Liver (tissue), 9 donors: ENCODE data around the gene STMN1. TPM values are rescaled to one million over a fixed set of nuclear protein-coding genes. Genes with fewer than 3 reads are reported as not detected.

Experiments used
- DNase-seq: peaks from one replicate; pipeline ENCODE4 v3.0.0-alpha.2; 2017; ENCODE audit warnings: low spot score
- H3K27ac ChIP-seq, 2 donors: one replicate each; pipeline ENCODE4 v1.7.0; 2013; ENCODE audit warnings: inconsistent platforms in 2 of 2, low read length in 2 of 2, control low read depth in 1 of 2, low read depth in 1 of 2, mild to moderate bottlenecking in 1 of 2
- H3K27me3 ChIP-seq, 4 donors: one replicate each; pipeline versions ENCODE4 v1.6.1 to v1.7.0; 2013; ENCODE audit warnings: low read length in 3 of 4, inconsistent platforms in 1 of 4, mild to moderate bottlenecking in 1 of 4, moderate library complexity in 1 of 4; ENCODE audit not compliant: control insufficient read depth in 4 of 4, insufficient read depth in 4 of 4
- H3K36me3 ChIP-seq, 4 donors: one replicate each; pipeline versions ENCODE4 v1.6.1 to v1.7.0; 2013; ENCODE audit warnings: low read length in 3 of 4, mild to moderate bottlenecking in 3 of 4, low read depth in 1 of 4, moderate library complexity in 1 of 4; ENCODE audit not compliant: control insufficient read depth in 4 of 4, insufficient read depth in 3 of 4
- H3K4me1 ChIP-seq, 4 donors: one replicate each; pipeline versions ENCODE4 v1.6.1 to v1.7.0; 2013; ENCODE audit warnings: low read length in 3 of 4, mild to moderate bottlenecking in 3 of 4, moderate library complexity in 1 of 4; ENCODE audit not compliant: control insufficient read depth in 4 of 4, insufficient read depth in 4 of 4
- H3K4me3 ChIP-seq, 3 donors: one replicate each; pipeline versions ENCODE4 v1.6.1 to v1.7.0; 2013; ENCODE audit warnings: low read length in 3 of 3, control low read depth in 1 of 3, low read depth in 1 of 3, mild to moderate bottlenecking in 1 of 3
- H3K9ac ChIP-seq, 2 donors: one replicate each; pipeline ENCODE4 v1.7.0; 2013; ENCODE audit warnings: low read length in 2 of 2, mild to moderate bottlenecking in 2 of 2, moderate library complexity in 2 of 2, control low read depth in 1 of 2, low read depth in 1 of 2
- H3K9me3 ChIP-seq, 4 donors: one replicate each; pipeline versions ENCODE4 v1.6.1 to v1.7.0; 2013; ENCODE audit warnings: low read length in 3 of 4; ENCODE audit not compliant: control insufficient read depth in 4 of 4
- EGR1 ChIP-seq, 2 donors: IDR thresholded peaks; 2 replicates each; pipeline ENCODE4 v1.6.1; 2016 to 2018; ENCODE audit warnings: antibody characterized with exemption in 2 of 2, low read depth in 2 of 2
- FOXA1 ChIP-seq: IDR thresholded peaks from 2 replicates; pipeline ENCODE4 v1.6.1; 2016; ENCODE audit warnings: antibody characterized with exemption
- FOXA2 ChIP-seq: IDR thresholded peaks from 2 replicates; pipeline ENCODE4 v1.6.1; 2016; ENCODE audit warnings: antibody characterized with exemption
- GABPA ChIP-seq, 2 donors: IDR thresholded peaks in 1 of 2; conservative IDR thresholded peaks in 1 of 2; 2 replicates each; pipeline ENCODE4 v1.6.1; 2016; ENCODE audit warnings: antibody characterized with exemption in 2 of 2, mild to moderate bottlenecking in 1 of 2, moderate library complexity in 1 of 2
- HNF4A ChIP-seq, 2 donors: conservative IDR thresholded peaks; 2 replicates each; pipeline ENCODE4 v1.6.1; 2016; ENCODE audit warnings: antibody characterized with exemption in 2 of 2, mild to moderate bottlenecking in 2 of 2
- HNF4G ChIP-seq: IDR thresholded peaks from 2 replicates; pipeline ENCODE4 v1.6.1; 2016; ENCODE audit warnings: antibody characterized with exemption
- JUND ChIP-seq, 2 donors: IDR thresholded peaks; 2 replicates each; pipeline ENCODE4 v1.6.1; 2016; ENCODE audit warnings: antibody characterized with exemption in 2 of 2
- NR2F2 ChIP-seq: IDR thresholded peaks from 2 replicates; pipeline ENCODE4 v1.6.1; 2016; ENCODE audit warnings: antibody characterized with exemption
- RAD21 ChIP-seq, 2 donors: IDR thresholded peaks; 2 replicates each; pipeline ENCODE4 v1.6.1; 2016; ENCODE audit warnings: antibody characterized with exemption in 2 of 2, mild to moderate bottlenecking in 2 of 2
- RXRA ChIP-seq, 2 donors: IDR thresholded peaks; 2 replicates each; pipeline ENCODE4 v1.6.1; 2017 to 2018; ENCODE audit warnings: antibody characterized with exemption in 2 of 2, mild to moderate bottlenecking in 1 of 2
- SP1 ChIP-seq: IDR thresholded peaks from 2 replicates; pipeline ENCODE4 v1.6.1; 2018; ENCODE audit warnings: antibody characterized with exemption, mild to moderate bottlenecking
- TAF1 ChIP-seq: conservative IDR thresholded peaks from 2 replicates; pipeline ENCODE4 v1.6.1; 2016; ENCODE audit warnings: antibody characterized with exemption, mild to moderate bottlenecking
- YY1 ChIP-seq: IDR thresholded peaks from 2 replicates; pipeline ENCODE4 v1.6.1; 2016; ENCODE audit warnings: antibody characterized with exemption, mild to moderate bottlenecking
- WGBS: extraction: QIAGEN DNeasy Blood & Tissue Kit; methylation state at CpG from one replicate; pipeline ENCODE4 v1.1.7; 2013; 5-methylcytosine and 5-hydroxymethylcytosine counted together
- polyA plus RNA-seq, 2 donors: library from polyadenylated mRNA; stranded (reverse) in 1 of 2; unstranded in 1 of 2; fragments of 200-250 nt in 1 of 2; fragments of >200 nt in 1 of 2; fragmentation: Nextera tagmentation in 1 of 2; extraction: Ambion mirVana in 1 of 2; gene quantifications; one replicate each; pipeline versions ENCODE4 v1.2.1 to v1.2.3, GENCODE V29; 2013 to 2015
- total RNA-seq, 2 donors: library from RNA; depleted of rRNA; stranded (reverse); fragments of >200 nt; gene quantifications; one replicate each; pipeline ENCODE4 v1.2.3, GENCODE V29; 2014
- TF ChIP-seq, protein P1 (sequence below): IDR thresholded peaks from 2 replicates; pipeline ENCODE4 v1.6.1; 2016; ENCODE audit warnings: antibody characterized with exemption
- TF ChIP-seq, protein P2 (sequence below): IDR thresholded peaks from 2 replicates; pipeline ENCODE4 v1.6.1; 2016; ENCODE audit warnings: antibody characterized with exemption, mild to moderate bottlenecking
- TF ChIP-seq, protein P3 (sequence below): fragments of 150-350 bp; IDR thresholded peaks from 2 replicates; pipeline ENCODE4 v1.5.1; 2017; ENCODE audit warnings: improper control_type of control experiment, low read depth, low read length; ENCODE audit not compliant: missing input control
- TF ChIP-seq, protein P4 (sequence below): IDR thresholded peaks from 2 replicates; pipeline ENCODE4 v1.6.1; 2016; ENCODE audit warnings: antibody characterized with exemption
- TF ChIP-seq, protein P5 (sequence below): IDR thresholded peaks from 2 replicates; pipeline ENCODE4 v1.6.1; 2016; ENCODE audit warnings: antibody characterized with exemption
- donor health status: healthy.
- donor health status: healthy.
- donor health status: healthy.
- donor health status: healthy.
- donor health status: healthy.

Gene STMN1
- total and polyA plus RNA-seq, 4 donors: 0.75 to 40.1 (median 17.8) TPM

DNA sequence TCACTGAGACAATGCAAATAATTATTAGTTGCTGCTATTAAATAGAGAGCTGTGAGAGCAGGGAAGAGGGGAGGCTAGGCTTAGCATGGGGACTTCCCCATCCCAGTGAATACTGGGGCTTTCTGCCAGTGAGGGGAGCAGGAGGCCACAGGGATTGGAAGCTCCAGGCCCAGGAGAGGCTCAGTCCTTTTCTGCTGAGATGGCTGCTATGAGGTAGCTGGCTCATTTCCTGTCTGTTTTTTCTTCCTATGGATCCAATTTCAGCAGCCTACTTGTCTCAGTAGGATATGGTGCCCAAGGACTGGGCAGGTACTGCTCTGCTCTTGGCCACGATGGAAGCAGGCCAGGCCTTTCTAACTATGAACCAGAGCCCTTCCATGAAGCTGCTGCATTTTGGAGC, 10.0 kb downstream of the STMN1 start:
- H3K9me3 ChIP-seq: no peaks in the 10 kb centered on the region
- TF ChIP-seq EGR1 (IDR thresholded peaks at IDR 0.05; ENCODE audit: low read depth in 2 of 2) (no peak), TAF1 (no peak)
- TF ChIP-seq, protein P1, sequence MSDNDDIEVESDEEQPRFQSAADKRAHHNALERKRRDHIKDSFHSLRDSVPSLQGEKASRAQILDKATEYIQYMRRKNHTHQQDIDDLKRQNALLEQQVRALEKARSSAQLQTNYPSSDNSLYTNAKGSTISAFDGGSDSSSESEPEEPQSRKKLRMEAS: no peak
- no peaks in the 10 kb centered on the region for H3K36me3 ChIP-seq
- H3K4me1 ChIP-seq: peaks cover 0 to 10% (median 6%) of the 10 kb centered on the region in 4 donors
- no peaks in the 10 kb centered on the region for H3K27me3 ChIP-seq
- 89% methylated on average over 1 of the region's 1 CpG for WGBS
- no peak for DNase-seq
- no peak overlapping the region for H3K4me3 ChIP-seq
- H3K27ac ChIP-seq: no peak overlapping the region
- H3K9ac ChIP-seq: no peak overlapping the region

DNA sequence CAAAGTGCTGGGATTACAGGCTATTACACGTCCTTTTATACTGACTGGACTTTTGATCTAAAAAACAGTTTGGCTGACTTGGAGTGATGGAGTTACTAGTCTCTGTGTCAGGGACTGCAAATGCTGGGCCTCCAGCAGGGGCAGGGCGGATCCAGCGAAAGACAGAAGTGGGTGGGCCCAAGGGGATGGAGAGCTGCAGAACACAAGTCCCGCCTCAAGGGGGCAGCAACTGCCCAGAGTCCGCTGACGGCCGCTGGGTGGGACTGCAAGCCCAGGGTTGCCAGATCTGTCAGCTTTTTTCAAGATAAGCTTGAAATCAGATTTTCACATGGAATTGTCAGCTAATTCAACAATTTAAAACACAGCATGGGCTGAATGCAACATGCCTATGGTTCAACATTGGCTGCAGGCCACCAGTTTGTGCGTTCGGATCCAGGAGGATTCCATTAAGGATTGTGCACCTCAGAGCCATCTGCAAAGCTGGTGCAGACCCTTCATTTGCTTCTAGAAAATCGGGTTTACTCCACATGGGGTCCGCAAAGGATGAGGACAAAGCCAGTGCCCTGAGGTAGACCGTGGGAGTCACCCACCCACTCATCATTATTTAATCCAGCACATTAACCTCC, 10.7 kb downstream of the STMN1 start:
- peaks cover 4 to 14% (median 10%) of the 10 kb centered on the region in 4 donors for H3K4me1 ChIP-seq
- H3K9me3 ChIP-seq: no peaks in the 10 kb centered on the region
- DNase-seq: peak; percentile 90
- H3K27ac ChIP-seq: no peak overlapping the region
- no peaks in the 10 kb centered on the region for H3K27me3 ChIP-seq
- H3K36me3 ChIP-seq: no peaks in the 10 kb centered on the region
- TF ChIP-seq, protein P1: no peak
- TF ChIP-seq, protein P2, sequence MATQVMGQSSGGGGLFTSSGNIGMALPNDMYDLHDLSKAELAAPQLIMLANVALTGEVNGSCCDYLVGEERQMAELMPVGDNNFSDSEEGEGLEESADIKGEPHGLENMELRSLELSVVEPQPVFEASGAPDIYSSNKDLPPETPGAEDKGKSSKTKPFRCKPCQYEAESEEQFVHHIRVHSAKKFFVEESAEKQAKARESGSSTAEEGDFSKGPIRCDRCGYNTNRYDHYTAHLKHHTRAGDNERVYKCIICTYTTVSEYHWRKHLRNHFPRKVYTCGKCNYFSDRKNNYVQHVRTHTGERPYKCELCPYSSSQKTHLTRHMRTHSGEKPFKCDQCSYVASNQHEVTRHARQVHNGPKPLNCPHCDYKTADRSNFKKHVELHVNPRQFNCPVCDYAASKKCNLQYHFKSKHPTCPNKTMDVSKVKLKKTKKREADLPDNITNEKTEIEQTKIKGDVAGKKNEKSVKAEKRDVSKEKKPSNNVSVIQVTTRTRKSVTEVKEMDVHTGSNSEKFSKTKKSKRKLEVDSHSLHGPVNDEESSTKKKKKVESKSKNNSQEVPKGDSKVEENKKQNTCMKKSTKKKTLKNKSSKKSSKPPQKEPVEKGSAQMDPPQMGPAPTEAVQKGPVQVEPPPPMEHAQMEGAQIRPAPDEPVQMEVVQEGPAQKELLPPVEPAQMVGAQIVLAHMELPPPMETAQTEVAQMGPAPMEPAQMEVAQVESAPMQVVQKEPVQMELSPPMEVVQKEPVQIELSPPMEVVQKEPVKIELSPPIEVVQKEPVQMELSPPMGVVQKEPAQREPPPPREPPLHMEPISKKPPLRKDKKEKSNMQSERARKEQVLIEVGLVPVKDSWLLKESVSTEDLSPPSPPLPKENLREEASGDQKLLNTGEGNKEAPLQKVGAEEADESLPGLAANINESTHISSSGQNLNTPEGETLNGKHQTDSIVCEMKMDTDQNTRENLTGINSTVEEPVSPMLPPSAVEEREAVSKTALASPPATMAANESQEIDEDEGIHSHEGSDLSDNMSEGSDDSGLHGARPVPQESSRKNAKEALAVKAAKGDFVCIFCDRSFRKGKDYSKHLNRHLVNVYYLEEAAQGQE: no peak
- TF ChIP-seq, protein P3, sequence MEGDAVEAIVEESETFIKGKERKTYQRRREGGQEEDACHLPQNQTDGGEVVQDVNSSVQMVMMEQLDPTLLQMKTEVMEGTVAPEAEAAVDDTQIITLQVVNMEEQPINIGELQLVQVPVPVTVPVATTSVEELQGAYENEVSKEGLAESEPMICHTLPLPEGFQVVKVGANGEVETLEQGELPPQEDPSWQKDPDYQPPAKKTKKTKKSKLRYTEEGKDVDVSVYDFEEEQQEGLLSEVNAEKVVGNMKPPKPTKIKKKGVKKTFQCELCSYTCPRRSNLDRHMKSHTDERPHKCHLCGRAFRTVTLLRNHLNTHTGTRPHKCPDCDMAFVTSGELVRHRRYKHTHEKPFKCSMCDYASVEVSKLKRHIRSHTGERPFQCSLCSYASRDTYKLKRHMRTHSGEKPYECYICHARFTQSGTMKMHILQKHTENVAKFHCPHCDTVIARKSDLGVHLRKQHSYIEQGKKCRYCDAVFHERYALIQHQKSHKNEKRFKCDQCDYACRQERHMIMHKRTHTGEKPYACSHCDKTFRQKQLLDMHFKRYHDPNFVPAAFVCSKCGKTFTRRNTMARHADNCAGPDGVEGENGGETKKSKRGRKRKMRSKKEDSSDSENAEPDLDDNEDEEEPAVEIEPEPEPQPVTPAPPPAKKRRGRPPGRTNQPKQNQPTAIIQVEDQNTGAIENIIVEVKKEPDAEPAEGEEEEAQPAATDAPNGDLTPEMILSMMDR: peak; percentile 99
- TF ChIP-seq FOXA2: no peak
- TF ChIP-seq HNF4G: no peak
- TF ChIP-seq, protein P4, sequence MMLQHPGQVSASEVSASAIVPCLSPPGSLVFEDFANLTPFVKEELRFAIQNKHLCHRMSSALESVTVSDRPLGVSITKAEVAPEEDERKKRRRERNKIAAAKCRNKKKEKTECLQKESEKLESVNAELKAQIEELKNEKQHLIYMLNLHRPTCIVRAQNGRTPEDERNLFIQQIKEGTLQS: no peak
- TF ChIP-seq SP1: peak; percentile 39
- TF ChIP-seq YY1: no peak
- TF ChIP-seq GABPA (IDR thresholded peaks at IDR 0.05 in 1 of 2, conservative IDR thresholded peaks at IDR 0.05 in 1 of 2): no peak
- TF ChIP-seq JUND (IDR thresholded peaks at IDR 0.05): no peak
- no peak for TF ChIP-seq NR2F2
- TF ChIP-seq EGR1 (IDR thresholded peaks at IDR 0.05; ENCODE audit: low read depth in 2 of 2): no peak
- TF ChIP-seq HNF4A (conservative IDR thresholded peaks at IDR 0.05): peak in 1 of 2 donors; percentile 26
- TF ChIP-seq RAD21 (IDR thresholded peaks at IDR 0.05): peak; percentile 98
- TF ChIP-seq, protein P5, sequence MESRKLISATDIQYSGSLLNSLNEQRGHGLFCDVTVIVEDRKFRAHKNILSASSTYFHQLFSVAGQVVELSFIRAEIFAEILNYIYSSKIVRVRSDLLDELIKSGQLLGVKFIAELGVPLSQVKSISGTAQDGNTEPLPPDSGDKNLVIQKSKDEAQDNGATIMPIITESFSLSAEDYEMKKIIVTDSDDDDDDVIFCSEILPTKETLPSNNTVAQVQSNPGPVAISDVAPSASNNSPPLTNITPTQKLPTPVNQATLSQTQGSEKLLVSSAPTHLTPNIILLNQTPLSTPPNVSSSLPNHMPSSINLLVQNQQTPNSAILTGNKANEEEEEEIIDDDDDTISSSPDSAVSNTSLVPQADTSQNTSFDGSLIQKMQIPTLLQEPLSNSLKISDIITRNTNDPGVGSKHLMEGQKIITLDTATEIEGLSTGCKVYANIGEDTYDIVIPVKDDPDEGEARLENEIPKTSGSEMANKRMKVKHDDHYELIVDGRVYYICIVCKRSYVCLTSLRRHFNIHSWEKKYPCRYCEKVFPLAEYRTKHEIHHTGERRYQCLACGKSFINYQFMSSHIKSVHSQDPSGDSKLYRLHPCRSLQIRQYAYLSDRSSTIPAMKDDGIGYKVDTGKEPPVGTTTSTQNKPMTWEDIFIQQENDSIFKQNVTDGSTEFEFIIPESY: no peak
- TF ChIP-seq RXRA (IDR thresholded peaks at IDR 0.05): peak in 1 of 2 donors; percentile 34
- TF ChIP-seq TAF1: no peak
- no peak for TF ChIP-seq FOXA1
- no peak overlapping the region for H3K4me3 ChIP-seq
- WGBS: 17% methylated on average over 12 of the region's 12 CpGs
- no peak overlapping the region for H3K9ac ChIP-seq
